Hippocampal formation (tissue), 2 donors: Measurements from ENCODE around the gene LEPROT.

Experiments used
- DNase-seq, 2 donors: peaks; one replicate each; lab custom pipeline; 2025; lab: John Stamatoyannopoulos, UW

The LEPROT gene

DNA sequence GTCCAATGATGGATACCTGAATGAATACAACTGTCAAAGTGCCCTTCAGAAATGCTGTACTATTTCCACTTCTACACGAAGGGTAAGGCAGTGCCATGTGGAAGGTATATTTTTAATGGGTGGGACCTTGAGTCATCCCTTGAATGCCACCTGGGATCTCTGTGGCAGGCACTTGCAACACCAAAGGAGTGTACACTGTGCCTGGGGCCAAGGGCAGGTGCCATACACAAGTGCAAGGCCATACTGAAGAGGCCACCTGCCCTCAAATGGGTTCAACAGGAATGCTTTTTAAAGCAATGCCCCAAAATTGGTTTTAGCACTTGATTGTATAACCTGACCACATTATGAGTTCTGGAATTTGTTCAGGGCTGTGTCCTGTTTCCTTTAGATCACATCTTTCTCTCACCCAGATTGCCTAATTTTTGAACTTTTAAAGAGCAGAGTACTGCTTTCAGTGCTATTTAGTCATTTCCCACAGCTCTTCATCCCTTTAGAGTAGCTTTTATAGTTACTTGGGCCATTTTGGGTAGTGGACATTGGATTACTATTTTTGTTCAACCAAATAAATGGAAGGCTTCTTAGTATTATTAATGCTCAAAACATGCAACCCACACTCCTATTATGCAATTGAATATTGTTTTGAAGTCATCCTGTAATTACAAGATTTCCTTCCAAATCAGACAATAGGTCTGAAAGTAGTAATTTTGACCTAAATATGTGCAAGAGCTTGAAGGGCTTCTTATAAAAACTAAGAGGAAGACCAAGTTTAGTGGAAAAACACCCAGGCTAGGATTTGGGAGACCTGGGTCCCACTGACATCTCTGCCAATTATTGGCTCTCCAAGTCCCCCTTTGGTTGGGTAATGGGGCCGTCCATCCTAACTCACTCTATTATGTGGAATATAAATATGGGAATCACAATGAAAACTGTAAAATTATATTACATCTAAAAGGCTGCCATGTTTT lies 57.2 kb downstream of the LEPROT start:
- no peak for DNase-seq

DNA sequence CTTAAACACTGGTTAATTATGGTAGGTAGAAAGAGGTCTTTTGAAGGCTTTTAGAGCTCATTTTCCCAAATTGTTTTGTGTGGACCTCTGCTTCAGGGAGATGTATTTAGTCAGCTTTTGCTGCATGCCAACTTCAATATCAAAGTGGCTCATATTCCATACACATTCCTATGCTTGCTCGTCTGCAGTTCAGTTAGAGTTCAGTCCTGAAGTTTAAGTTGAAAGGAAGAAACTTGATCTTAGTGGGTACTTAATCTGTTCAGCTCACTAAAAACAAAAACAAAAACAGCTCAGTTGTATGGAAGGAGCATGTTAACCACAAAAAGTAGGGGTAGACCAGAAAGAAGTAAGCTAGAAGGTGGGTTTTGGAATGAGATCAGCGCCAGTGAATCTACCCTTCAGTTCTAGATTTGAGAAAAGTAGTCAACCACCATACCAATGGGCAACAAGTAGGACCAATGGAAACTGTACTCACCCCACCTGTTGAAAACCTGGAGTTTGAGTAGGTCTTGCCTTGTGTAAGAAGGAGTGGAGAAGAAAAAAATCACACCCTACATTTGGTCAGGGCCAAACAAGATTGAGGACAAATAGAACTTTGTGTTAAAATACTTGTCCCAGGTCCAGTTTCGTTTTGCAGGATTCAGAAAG lies 58.0 kb downstream of the LEPROT start:
- DNase-seq: no peak

DNA sequence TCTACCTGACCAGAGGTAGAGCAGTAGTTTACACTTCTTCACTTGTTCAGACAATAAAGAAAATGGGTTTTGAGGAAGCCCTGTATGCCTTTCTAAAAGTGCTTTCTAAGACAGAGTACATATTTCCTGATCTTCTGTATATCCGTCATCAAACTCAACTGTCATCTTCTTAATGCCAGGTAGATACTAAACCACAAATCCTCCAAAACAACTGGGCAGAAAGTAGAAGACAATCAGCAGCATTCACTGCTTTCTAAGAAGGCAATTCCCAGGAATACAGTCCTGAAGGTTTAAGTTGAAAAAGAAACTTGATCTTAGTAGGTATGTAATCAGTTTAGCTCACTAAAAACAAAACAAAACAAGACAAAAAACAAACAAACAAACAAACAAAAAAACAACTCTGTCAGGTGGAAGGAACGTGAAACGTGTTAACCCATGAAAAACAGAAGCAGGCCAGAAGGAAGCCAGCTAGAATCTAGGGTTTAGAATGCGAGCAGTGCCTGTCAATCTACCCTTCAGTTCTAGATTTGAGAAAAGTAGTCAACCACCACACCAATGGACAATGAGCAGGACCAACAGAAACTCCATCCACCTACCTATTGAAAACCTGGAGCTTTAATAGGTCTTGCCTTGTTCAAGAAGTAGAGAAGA lies 59.2 kb downstream of the LEPROT start:
- no peak for DNase-seq

DNA sequence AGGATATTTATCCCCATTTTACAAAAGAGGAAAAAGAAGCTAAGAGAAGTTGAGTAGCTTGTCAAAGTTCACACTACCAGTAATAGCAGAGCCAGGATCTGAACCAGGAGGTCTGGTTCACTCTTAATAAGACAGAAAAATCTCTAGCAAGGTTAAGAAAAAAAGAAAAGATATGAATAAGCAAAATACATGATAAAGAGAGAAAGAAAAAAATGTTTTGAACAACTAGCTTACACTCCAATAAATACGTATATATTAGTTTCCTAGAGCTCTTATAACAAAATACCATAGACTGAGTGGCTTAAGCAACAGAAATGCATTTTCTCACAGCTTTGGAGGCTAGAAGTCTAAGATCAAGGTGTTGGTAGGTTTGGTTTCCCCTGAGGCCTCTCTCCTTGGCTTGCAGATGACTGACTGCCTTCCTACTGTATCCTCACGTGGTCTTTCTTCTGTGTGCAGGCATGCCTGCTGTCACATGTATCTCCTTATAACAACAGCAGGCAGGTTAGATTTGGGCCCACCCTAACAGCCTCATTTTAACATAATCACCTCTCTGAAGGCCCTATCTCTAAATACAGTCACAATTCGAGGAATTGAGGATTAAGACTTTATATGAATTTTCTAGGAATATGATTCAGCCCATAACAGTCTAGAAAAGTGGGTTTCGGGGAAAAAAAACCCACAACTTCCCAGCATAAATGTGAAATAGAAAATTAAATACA lies 60.4 kb downstream of the LEPROT start:
- DNase-seq: no peak

DNA sequence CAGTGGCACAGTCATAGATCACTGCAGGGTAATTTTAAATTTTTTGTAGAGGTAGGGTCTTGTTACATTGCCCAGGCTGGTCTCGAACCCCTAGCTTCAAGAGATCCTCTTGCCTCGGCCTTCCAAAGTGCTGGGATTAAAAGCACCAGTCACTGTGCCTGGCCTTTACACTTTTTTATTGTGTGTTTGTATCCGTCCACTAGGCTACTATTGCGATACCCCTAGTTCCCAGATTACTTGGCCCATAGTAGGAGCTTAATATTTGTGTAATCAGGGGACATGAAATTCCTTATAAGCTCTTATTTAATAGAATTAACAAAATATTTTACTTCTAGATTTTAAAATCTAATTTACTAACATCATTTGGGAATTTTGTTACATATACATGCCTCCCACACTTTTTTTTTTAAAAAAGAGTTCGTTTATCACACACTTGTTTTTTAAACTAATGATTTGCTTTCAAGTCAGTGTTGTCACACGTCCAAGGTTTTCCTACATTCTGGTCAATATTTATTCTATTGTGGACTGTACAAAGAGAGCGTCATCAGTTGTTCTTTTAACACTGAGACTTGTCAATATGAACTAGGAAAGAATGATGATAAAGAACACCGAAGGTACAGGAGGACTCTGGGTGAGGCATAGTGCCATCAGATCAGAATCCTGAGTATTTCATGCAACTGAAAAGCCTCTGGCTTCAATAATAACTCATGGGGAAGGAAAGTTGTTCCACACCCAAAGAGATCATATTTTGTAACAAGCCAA lies 63.7 kb downstream of the LEPROT start:
- DNase-seq: no peak
